Vagina (tissue), 2 donors: Measurements from ENCODE around the gene TAGAP.

Source experiments
- CTCF ChIP-seq, 3 experiments: fragments of 450-650 bp in 2 of 3; fragments of 200-600 bp in 1 of 3; sonication (generic) in 1 of 3; IDR thresholded peaks; one replicate each; pipeline ENCODE4 v1.5.1; 2017 to 2019; ENCODE audit warnings: antibody characterized with exemption in 3 of 3, mild to moderate bottlenecking in 2 of 3, moderate library complexity in 2 of 3
- POLR2A ChIP-seq, 2 donors: fragments of 450-650 bp; IDR thresholded peaks; one replicate each; pipeline ENCODE4 v1.6.1; 2017; ENCODE audit warnings: antibody characterized with exemption in 2 of 2, mild to moderate bottlenecking in 2 of 2, moderate library complexity in 2 of 2

- TF ChIP-seq POLR2A (IDR thresholded peaks at IDR 0.05) (no peak), CTCF (IDR thresholded peaks at IDR 0.05) (no peak)
Observed at GRCh38 chr6:159093609-159094443, 49.0 kb upstream of the TAGAP start.
